Measurements from ENCODE around the gene HOXD10.

HOXD10 gene

DNA sequence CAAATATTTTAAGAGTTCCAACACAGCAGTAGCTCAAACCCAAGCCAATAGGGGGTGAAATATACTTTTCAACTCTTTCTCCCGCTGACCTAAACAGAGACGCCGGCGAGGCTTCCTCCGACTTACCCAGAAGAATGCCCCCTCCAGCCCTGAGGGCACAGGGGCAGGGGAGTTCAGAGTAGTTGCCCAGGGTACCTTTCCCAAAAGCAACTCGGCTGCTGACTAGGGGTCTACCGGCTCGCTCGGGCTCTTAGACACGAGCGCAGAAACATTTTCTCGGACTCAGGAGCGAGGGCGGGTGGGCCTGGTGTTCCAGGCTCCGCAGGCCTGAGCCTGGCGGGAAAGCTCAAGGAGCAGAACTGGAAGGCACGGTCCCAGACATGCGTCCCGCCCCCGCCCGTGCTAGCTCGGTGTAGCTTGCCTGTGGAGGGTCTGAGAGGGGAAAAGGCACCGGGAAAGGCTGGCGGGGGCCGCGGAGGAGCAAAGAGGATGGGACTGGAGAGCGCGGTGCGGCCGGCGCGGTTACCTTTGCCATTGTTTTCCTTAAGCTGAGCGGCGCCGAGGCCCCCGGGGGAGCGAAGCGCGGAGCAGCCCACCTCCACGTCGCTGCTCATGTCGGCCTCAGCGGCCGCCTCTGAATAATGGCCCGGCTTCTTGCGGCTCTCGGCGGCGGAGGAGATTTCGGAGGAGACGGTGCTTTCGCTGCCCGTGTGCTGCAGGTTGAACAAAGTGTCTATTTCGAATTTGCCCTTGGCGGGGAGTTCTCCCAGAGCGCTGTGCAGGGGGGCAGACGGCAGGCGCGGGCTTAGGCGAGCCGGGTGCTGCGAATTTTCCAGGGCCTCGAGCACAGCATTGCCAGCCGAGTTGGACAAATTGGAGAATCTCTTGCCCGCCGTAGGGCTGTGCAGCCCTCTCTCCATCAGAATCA, 33.5 kb upstream of the HOXD10 start:
- no peak for DNase-seq

DNA sequence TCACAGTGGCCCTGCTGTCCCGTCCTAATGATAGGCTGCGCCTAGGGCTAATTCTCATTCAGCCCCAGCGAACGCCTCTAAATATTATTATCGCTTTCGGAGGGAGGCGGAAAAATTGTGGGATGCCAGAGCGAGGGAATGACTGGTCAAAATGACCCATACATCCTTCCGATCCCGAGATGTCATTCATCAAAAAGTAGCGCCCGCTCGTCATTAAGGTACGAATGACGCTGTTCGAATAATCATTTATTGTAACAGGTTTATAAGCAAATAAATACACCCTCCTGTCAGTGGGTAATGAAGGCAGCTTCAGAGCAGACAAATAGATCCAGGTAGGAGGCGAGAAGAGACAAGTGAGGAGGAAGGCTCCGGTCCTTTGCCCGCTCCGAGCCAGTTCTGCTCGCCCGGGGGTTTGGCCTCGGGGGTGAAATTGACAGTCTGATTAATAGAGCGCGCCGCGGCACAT, 32.7 kb upstream of the HOXD10 start, which contains the start of gene EVX2:
Gene EVX2, minus strand, starts transcription at position 167 of the 466 bp plus-strand sequence. CDS start 186 bp downstream, outside the sequence.
- DNase-seq = no peak

DNA sequence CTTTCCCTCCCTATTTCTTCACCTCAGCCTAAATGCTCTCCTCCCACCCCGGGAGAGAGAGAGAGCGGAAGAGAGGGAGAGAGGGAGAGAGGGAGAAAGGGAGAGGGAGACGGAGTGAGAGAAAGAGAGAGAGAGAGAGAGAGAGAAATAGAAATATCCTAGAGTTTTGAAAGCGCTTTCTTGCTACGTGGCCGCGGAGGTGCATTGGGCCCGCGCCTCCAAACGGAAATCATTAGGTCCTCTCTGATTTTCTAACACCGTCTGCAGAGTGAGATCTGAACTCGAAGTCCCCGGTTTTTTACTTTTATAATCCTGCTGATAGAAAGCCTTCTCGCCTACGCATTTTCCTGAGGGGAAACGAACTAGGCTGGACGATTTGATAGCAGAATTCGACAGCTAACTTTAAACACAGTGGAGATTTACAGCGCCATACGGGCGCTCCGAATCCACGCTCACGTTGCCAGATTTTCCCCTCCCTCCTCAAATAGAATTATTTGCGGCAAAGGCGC, 31.9 kb upstream of the HOXD10 start:
- DNase-seq = no peak

DNA sequence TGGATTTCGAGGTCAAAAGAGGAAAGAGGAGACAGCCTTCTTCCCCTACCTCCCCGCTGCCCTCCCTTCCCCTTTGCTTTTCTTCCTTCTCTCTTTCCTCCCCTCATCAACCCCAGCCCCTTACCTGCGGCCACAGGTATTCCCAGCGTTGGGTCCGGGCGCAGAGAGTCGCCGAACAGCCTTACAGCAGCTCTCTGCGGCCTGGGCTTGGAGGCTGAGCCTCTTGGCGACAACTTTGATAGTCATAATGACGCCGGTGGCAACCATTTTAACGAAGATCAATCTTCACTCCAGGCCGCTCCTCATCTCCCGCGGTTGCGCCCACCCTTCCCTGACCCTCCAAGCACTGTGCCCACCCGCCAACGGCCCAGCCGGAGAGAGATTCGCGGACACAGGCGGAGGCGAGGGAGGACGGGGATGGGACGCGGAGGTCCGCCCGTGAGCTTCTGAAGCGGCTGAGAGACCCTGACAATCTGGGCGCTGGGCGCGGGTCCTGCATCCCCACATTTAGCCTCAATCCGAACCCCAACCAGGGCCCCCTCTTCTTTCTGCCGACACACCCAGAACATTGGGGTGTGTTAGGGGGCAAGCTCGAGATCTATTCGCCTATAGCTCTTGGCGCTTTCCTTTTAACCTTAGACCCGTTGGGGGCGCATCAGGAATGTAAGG, 31.3 kb upstream of the HOXD10 start:
- no peak for DNase-seq

GRCh38 chr2:176085861-176086771, 30.5 kb upstream of the HOXD10 start:
- DNase-seq = peak in 2 of 4 experiments; percentile 42 to 50

DNA sequence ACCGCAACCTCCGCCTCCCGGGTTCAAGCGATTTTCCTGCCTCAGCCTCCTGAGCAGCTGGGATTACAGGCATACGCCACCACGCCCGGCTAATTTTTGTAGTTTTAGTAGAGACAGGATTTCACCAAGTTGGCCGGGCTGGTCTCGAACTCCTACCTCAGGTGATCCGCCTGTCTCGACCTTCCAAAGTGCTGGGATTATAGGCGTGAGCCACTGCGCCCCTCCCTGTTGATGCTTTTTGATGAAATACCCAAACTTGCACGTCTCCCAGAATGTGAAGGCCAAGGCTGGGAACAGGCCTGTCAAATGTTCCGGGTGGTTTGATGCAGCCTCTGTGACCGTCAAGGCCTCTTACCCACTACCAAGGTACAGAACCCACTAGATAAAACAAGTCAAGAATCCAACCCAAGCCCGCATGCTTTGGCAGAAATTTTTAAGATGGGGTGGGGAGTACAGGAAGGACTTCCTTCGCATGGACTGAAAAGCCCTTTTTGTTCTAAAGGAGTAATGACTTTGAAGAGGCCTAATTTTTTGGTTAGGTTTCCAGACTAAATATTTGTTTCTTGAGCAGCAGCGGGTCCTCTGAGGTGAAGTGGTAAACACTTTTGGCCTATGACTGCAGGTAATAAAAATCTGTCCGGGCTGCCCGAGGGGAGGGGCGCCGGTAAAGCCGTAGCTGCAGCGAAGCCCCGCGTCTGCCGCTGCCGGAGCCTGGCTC, 29.1 kb upstream of the HOXD10 start:
- DNase-seq = no peak

DNA sequence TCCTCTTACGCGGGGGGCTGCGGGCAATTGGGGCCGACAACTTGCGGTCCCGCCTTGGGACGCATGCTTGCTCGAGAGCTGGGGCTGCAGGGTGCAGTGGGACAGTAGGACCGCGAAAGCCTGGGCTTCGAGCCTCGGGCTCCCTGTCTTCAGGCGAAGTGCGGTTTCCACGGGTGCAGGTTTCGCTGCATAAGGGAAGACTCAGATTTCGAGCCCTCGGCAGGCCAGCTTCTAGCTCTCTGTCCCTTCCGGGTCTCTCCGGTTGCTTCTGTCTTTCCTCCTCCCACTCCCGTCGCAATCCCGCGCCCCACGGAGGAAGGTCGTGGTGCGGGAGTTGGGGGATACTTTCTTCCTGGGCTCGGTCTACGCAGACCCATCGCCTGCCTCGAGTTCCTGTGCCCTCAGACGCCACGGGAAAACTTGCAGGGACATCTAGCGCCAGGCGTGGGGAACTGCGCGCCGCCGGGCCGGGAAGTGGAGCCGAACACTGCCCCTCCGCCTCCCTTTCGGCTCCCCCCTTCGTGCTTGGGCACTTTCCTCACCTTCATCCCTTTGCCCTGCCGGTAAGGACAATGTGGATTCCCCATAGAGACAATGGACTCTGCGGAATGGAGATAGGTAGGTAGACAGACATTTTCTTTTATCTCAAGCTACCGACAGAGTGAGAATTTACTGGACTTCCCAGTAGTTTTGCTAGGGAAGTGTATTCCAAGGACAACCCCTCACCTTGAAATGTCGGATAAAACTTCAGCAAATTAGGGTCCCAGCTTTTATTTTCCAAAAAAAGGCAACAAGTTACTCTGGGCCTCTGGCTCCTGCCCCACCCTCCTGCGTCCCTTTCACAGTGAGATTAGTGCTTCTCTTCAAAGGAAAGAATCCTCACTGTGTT, 28.3 kb upstream of the HOXD10 start:
- DNase-seq = peak; percentile 47 to 80 (median 67)

DNA sequence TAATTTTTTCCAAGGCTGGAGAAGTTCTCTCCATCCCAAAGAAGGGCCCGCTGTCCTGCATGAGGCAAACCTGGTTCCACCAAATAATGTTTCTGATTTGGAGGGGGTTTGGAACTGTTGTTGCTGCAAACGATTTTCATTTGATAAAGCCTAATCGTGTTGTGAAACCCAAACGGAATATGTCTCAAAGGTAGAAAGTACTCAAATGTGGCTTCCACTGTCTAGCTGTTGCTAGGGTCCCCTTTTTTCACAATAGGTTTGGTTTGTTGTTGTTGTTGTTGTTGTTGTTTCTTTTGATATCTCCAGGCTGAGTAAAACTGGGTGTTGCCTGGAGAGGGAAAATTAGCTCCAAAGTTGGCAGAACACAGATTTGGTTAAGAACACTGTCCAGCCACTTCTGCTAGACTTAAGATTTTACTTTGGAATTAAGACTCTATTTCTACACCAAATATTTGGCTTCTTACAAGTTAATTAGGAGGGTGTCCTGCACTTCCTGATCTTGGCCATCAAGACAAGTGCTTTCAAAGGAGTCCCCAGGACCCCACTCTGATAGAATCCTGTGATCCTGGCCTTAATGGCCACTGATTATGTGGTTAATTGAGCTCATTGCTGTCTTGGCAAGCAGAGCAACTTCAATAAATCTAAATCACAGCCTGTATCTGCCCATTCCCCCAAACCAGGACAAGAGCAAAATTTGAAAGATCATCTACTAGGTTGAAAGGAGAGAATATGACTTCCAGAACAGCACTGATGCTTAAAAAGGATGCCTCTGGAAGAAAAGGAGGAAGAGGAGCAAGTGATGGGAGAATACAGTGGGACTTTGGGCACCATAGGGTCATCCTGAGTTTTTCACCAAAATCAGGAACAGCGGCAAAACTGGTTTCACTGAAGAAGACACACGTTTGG, 27.4 kb upstream of the HOXD10 start:
- no peak for DNase-seq

DNA sequence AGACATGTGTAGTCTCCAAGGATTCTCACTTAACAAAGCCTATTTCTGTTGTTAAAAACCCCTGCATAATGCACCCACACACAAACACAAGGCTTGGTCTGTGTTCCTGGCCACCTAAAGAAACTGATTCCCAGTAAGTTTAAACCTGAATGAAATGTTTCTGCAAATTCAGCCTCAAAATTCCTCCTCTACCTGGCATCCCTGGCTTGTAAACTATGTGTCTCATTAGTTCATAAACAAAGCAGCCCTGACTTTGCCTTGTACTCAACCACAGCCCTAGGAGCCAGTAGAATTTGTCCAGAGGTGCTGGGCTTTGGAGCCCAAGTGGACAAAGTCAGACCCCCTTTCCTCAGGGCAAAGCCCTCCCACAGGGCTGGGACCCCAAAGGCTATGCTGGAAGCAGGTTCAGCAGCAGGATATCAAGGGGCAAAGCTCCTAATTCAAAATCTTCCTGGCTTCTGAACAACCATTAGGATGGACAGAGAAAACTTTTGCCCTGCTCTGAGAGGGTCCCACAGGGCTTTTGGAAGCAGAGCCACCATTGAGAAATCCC, 26.7 kb upstream of the HOXD10 start:
- no peak for DNase-seq

- no peak for DNase-seq
Measured at GRCh38 chr2:176090862-176091261, 25.7 kb upstream of the HOXD10 start.

- DNase-seq = no peak
Measured at GRCh38 chr2:176091329-176092258, 25.0 kb upstream of the HOXD10 start.

- DNase-seq = no peak
Measured at GRCh38 chr2:176092270-176093144, 24.1 kb upstream of the HOXD10 start, which contains the start of gene HOXD13. Gene HOXD13 (plus strand): TSS chr2:176092721. CDS start chr2:176092891, 170 bp downstream.

- DNase-seq = peak in 1 of 4 experiments; percentile 33
Measured at GRCh38 chr2:176093145-176093897, 23.3 kb upstream of the HOXD10 start.

GRCh38 chr2:176093898-176094249, 22.7 kb upstream of the HOXD10 start:
- DNase-seq = no peak

DNA sequence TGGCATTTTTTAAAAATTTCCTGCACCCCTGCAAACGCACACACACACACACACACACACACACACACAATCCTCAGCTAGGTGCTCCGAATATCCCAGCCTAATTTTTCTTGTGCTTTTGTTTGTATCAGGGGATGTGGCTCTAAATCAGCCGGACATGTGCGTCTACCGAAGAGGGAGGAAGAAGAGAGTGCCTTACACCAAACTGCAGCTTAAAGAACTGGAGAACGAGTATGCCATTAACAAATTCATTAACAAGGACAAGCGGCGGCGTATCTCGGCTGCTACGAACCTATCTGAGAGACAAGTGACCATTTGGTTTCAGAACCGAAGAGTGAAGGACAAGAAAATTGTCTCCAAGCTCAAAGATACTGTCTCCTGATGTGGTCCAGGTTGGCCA, 22.2 kb upstream of the HOXD10 start:
- no peak for DNase-seq

GRCh38 chr2:176095421-176095820, 21.2 kb upstream of the HOXD10 start:
- no peak for DNase-seq

All from suppressor macrophage (primary cell).